ENCODE measurements around the gene DAPK1.

DAPK1 gene

DNA sequence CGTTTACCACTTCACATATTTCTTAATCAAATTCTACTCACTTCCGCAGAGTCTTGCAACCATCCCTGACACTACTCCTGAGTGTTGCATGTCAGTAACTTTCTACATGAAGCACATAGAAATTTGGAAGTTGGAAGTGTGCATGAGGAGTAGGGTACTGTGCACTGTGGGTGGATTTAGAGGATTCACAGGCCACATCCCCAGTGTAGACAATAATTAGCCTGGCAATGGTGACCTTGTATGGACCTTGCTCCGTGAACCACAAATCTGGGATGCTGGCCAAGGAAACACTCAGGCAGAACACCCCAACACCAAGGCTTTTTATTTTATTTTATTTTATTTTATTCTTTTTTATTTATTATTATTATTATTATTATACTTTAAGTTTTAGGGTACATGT lies 253.8 kb downstream of the DAPK1 start:
- no peak for DNase-seq

DNA sequence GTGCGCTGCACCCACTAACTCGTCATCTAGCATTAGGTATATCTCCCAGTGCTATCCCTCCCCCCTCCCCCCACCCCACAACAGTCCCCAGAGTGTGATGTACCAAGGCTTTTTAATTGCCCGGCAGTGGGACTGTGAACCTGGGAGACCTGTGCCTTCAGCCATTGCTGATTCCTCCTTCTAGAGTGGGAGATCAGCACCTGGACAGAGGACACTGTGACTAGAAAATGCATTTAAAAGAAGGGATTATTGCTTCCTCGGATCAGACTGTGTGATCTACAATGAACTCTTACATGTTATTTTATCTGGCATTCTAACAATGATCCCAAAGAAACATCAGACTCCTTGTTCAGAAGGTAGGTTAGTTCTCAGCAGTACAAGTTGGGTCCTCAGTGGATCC lies 254.2 kb downstream of the DAPK1 start:
- no peak for DNase-seq

DNA sequence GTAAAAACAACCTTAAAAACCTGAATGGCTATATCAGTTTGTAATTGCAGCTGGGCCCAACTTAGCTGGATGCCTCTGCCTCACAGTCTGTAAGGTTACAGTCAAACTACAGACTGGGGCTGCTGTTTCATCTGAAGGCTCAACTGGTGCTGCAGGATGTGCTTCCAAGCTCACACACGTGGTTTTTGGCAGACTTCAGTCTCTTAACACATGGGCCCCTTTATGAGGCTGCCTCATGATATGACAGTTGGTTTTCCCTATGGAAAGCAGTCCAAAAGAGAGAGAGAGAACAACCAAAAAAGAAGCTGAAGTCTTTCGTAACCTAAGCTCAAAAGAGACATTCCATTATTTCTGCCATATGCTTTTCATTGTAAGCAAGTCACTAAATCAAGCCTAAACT lies 255.6 kb downstream of the DAPK1 start:
- DNase-seq: no peak

All from NCI-H226 (cell line).